Thyroid gland (tissue), 4 donors: ENCODE data around the gene VSNL1. TPM values are rescaled to one million over a fixed set of nuclear protein-coding genes. Genes with fewer than 3 reads are reported as not detected.

Source experiments
- DNase-seq, 2 donors: peaks; one replicate each; pipeline ENCODE4 v3.0.0-alpha.2; 2019
- H3K27ac ChIP-seq, 3 donors: fragments of 200-600 bp; sonication (generic); 1 replicate in 2 of 3; 2 replicates in 1 of 3; pipeline ENCODE4 v1.5.1; 2016 to 2019; ENCODE audit warnings: mild to moderate bottlenecking in 1 of 3, moderate library complexity in 1 of 3
- H3K27me3 ChIP-seq: fragments of 200-600 bp; sonication (generic); one replicate; pipeline ENCODE4 v1.5.1; 2019
- H3K36me3 ChIP-seq, 2 donors: fragments of 200-600 bp; sonication (generic); one replicate each; pipeline ENCODE4 v1.5.1; 2016 to 2019
- H3K4me1 ChIP-seq, 2 donors: fragments of 200-600 bp; sonication (generic); one replicate each; pipeline ENCODE4 v1.5.1; 2017 to 2019
- H3K4me3 ChIP-seq, 3 donors: fragments of 200-600 bp; sonication (generic); replicated peaks in 1 of 3; 1 replicate in 2 of 3; 2 replicates in 1 of 3; pipeline ENCODE4 v1.5.1; 2016; ENCODE audit warnings: mild to moderate bottlenecking in 1 of 3
- H3K9me3 ChIP-seq: fragments of 200-600 bp; sonication (generic); one replicate; pipeline ENCODE4 v1.5.1; 2017
- POLR2A ChIP-seq, 2 donors: fragments of 450-650 bp; IDR thresholded peaks; one replicate each; pipeline ENCODE4 v1.6.1; 2017; ENCODE audit warnings: antibody characterized with exemption in 2 of 2, mild to moderate bottlenecking in 2 of 2, moderate library complexity in 1 of 2
- WGBS, 2 donors: methylation state at CpG; one replicate each; pipeline ENCODE4 v1.1.5; 2017; 5-methylcytosine and 5-hydroxymethylcytosine counted together
- intact Hi-C: fragments of 100-400 bp; cut with DNase I; formaldehyde crosslinking; loops from one replicate; pipeline ENCODE4 v1.15.1; 2023
- total RNA-seq, 4 donors: library from RNA; depleted of rRNA; stranded (reverse); fragments of >200 nt; gene quantifications; one replicate each; pipeline ENCODE4 v1.2.3, GENCODE V29; 2016
- TF ChIP-seq, protein P1 (sequence below), 6 experiments: fragments of 200-600 bp in 3 of 6; fragments of 450-650 bp in 3 of 6; sonication (generic) in 3 of 6; IDR thresholded peaks; one replicate each; pipeline ENCODE4 v1.5.1; 2016 to 2019; ENCODE audit warnings: antibody characterized with exemption in 6 of 6, mild to moderate bottlenecking in 2 of 6, inconsistent platforms in 1 of 6, moderate library complexity in 1 of 6

Gene VSNL1
- total RNA-seq, 4 donors from 2014 or later, result 0.33 to 0.45 TPM; not detected in 2

DNA sequence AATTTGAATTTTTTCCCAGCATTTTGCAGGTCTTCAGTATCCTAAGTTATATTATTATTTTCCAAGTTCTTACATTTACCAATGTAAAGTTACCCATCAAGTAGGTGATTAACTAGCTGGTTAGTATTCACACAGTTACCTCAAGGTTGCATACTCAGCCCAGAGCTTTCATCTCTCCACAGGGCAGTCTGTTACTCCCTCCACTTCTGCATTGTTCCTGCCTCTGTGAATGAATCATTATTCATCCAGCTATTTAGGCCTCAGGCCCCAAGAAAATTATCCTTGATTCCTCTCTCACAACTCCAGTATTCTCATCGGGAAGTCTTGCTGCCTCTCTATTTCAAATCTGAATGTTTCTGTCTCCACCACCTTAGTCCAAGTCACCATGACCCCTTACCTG is 121.0 kb downstream of the VSNL1 start:
- no peak for DNase-seq
- H3K27ac ChIP-seq, result no peak overlapping the region
- WGBS, 2 donors, result 90 to 98% methylated on average over 1 of the region's 1 CpG
- no peak overlapping the region for H3K4me3 ChIP-seq
- peaks cover 6 to 20% of the 10 kb centered on the region in 2 donors for H3K36me3 ChIP-seq
- H3K27me3 ChIP-seq, result no peaks in the 10 kb centered on the region
- H3K9me3 ChIP-seq, result no peaks in the 10 kb centered on the region
- intact Hi-C loops, result loop anchor here (10.0 kb wide), 1 partner anchor 887 kb away; no protein-coding TSS in a partner anchor
- no peaks in the 10 kb centered on the region for H3K4me1 ChIP-seq
- TF ChIP-seq, protein P1, sequence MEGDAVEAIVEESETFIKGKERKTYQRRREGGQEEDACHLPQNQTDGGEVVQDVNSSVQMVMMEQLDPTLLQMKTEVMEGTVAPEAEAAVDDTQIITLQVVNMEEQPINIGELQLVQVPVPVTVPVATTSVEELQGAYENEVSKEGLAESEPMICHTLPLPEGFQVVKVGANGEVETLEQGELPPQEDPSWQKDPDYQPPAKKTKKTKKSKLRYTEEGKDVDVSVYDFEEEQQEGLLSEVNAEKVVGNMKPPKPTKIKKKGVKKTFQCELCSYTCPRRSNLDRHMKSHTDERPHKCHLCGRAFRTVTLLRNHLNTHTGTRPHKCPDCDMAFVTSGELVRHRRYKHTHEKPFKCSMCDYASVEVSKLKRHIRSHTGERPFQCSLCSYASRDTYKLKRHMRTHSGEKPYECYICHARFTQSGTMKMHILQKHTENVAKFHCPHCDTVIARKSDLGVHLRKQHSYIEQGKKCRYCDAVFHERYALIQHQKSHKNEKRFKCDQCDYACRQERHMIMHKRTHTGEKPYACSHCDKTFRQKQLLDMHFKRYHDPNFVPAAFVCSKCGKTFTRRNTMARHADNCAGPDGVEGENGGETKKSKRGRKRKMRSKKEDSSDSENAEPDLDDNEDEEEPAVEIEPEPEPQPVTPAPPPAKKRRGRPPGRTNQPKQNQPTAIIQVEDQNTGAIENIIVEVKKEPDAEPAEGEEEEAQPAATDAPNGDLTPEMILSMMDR (IDR thresholded peaks at IDR 0.05), result no peak
- TF ChIP-seq POLR2A (IDR thresholded peaks at IDR 0.05), result no peak

DNA sequence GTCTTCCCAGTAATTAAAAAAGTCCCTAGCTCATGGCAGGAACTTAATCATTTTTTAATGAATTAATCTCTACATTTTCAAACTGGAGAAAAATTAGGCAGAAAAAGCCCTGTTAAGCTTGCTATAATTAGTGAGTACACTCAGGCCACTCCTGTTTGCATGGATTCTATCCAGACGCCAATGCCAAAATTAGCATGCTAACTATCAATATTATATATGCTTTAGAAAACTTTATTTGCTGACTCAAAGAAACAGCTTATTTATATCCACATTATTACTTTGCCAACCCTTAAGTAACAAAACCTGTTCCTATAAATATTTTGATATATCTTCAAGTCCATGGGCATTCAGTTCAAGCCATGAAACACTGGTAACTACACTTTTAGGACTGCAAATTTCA is 122.2 kb downstream of the VSNL1 start:
- TF ChIP-seq, protein P1 (IDR thresholded peaks at IDR 0.05), result no peak
- TF ChIP-seq POLR2A (IDR thresholded peaks at IDR 0.05), result no peak
- intact Hi-C loops, result loop anchor here (10.0 kb wide), 1 partner anchor 888 kb away; no protein-coding TSS in a partner anchor
- no peak overlapping the region for H3K4me3 ChIP-seq
- H3K27ac ChIP-seq, result no peak overlapping the region
- no peaks in the 10 kb centered on the region for H3K27me3 ChIP-seq
- peaks cover 8 to 20% of the 10 kb centered on the region in 2 donors for H3K36me3 ChIP-seq
- WGBS, 2 donors, result 98% methylated on average over 1 of the region's 1 CpG
- no peaks in the 10 kb centered on the region for H3K4me1 ChIP-seq
- no peaks in the 10 kb centered on the region for H3K9me3 ChIP-seq
- no peak for DNase-seq

DNA sequence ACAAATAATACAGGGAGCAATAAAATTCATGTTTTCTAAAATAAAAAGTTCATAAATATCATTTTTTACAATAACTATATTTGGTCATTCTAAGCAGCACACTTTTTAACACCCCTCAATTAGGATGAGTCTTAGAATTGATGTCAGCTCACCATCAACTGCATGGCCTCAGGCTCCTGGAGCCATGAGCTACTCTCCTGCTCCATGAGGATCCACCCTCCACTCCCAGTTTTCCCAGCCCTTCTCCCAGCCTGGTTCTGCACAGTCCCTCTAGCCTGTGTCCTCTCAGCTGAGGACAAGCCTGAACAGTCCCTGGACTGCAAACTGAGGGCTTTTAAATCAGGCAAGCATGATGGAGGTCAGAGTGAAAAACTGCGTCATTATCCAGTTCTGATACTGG is 124.0 kb downstream of the VSNL1 start:
- no peaks in the 10 kb centered on the region for H3K9me3 ChIP-seq
- intact Hi-C loops, result loop anchor here (10.0 kb wide), 1 partner anchor 890 kb away; no protein-coding TSS in a partner anchor
- DNase-seq, result no peak
- H3K27ac ChIP-seq, result no peak overlapping the region
- 95 to 96% methylated on average over 1 of the region's 1 CpG for WGBS, 2 donors
- no peaks in the 10 kb centered on the region for H3K27me3 ChIP-seq
- H3K4me3 ChIP-seq, result no peak overlapping the region
- TF ChIP-seq, protein P1 (IDR thresholded peaks at IDR 0.05), result no peak
- TF ChIP-seq POLR2A (IDR thresholded peaks at IDR 0.05), result no peak
- H3K4me1 ChIP-seq, result no peaks in the 10 kb centered on the region
- H3K36me3 ChIP-seq, result peaks cover 11 to 20% of the 10 kb centered on the region in 2 donors

DNA sequence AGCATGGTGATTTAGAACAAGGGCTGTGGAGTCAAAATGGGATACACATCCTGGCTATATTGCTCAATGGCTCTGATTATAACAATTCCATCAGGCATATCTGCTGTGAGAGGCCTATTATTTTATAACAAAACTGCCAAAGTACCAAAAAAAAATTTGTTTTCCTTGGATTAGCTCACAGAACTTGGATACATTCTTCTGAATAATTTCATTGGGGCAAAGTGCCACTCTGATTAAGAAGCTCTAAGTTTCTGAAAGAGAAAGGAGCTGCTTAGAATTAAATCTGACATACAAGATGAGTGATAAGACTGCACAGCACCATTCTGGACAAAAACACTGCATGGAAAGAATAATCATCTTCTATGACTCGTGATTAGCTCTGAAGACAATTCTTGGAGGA is 127.4 kb downstream of the VSNL1 start:
- Histone ChIP-seq H3K9me3 (no peaks in the 10 kb centered on the region), H3K4me3 (no peak overlapping the region), H3K4me1 (no peaks in the 10 kb centered on the region), H3K27ac (no peak overlapping the region), H3K27me3 (no peaks in the 10 kb centered on the region), H3K36me3 (peaks cover 15 to 20% of the 10 kb centered on the region in 2 donors)
- TF ChIP-seq, protein P1 (IDR thresholded peaks at IDR 0.05), result no peak
- no peak for TF ChIP-seq POLR2A (IDR thresholded peaks at IDR 0.05)
- 72 to 98% methylated on average over 1 of the region's 1 CpG for WGBS, 2 donors
- no peak for DNase-seq
- intact Hi-C loops, result loop anchor here (10.0 kb wide), 1 partner anchor 893 kb away; no protein-coding TSS in a partner anchor

DNA sequence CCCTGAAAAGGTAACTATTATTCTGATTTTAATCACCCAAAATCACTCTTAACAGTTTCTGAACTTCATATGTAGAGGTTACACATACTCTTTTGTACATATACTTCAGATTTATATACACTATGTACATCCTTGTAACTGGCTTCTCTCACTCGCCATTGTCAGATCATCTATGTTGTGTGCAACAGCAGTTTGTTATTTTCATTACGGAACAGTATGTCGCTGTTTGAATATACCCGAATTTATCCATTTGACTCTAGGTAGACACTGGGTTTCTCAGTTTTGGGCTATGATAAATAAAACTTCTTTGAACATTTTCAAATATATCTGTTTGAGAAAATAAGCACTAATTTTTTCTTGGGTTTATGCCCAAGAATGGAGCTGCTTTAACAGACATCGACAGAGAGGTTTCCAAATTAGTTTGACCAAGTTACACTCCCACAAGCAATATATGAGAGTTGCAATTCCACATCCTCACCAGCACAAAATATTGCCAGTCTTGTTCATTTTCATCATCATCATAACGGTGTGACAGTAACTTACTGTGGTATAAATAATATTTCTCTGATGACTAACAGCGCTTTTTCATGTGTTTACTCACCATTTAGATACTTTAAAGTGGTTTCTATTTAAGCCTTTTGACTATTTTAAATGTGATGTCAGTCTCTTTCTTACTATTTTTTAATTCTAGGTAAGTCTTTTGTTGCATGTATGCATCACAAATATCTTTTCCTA is 132.3 kb downstream of the VSNL1 start:
- intact Hi-C loops, result no loop called here
- DNase-seq, result no peak
- TF ChIP-seq, protein P1 (IDR thresholded peaks at IDR 0.05), result no peak
- TF ChIP-seq POLR2A (IDR thresholded peaks at IDR 0.05), result no peak
- no peak overlapping the region for H3K27ac ChIP-seq
- no peaks in the 10 kb centered on the region for H3K4me1 ChIP-seq
- H3K27me3 ChIP-seq, result no peaks in the 10 kb centered on the region
- H3K36me3 ChIP-seq, result peaks cover 0 to 6% of the 10 kb centered on the region in 2 donors
- no peaks in the 10 kb centered on the region for H3K9me3 ChIP-seq
- 86 to 92% methylated on average over 7 of the region's 7 CpGs for WGBS, 2 donors
- H3K4me3 ChIP-seq, result no peak overlapping the region
